IMR-90 (cell line): ENCODE results near the gene C1QL2. TPM values are rescaled to one million over a fixed set of nuclear protein-coding genes. Genes with fewer than 3 reads are reported as not detected.

ENCODE experiments used
- ATAC-seq: fragments of 200-7000 bp; cut with Tn5 transposase; 2 replicates; pipeline ENCODE4 v1.9.1; 2020; ENCODE audit warnings: low read depth, mild to moderate bottlenecking, moderate library complexity
- BruUV-seq: library from RNA; stranded (reverse); fragments of 400-500 nt; replicated peaks from 2 replicates; lab custom pipeline; 2021; lab: Mats Ljungman, UMichigan
- CTCF ChIA-PET: fragments of 300-600 bp; formaldehyde crosslinking; extraction: SDS; loops from one replicate; lab custom pipeline; 2021; ENCODE audit warnings: antibody characterized with exemption; lab: Yijun Ruan, JAX
- POLR2A ChIA-PET: fragments of 300-600 bp; sonication (Branson Sonifier 250); formaldehyde crosslinking; loops from one replicate; lab custom pipeline; 2022; ENCODE audit warnings: antibody characterized with exemption; ENCODE audit not compliant: unreplicated experiment; lab: Charles Lee
- DNase-seq: peaks from one replicate; pipeline ENCODE4 v3.0.0; 2013
- H2AFZ ChIP-seq: replicated peaks from 2 replicates; pipeline ENCODE3; 2013; ENCODE audit warnings: low read length, mild to moderate bottlenecking; ENCODE audit not compliant: poor library complexity
- H2AK5ac ChIP-seq: 2 replicates; pipeline ENCODE4 v1.6.1; 2013; ENCODE audit warnings: low read depth, low read length, inconsistent platforms
- H2AK9ac ChIP-seq: replicated peaks from 2 replicates; pipeline ENCODE3; 2013; ENCODE audit warnings: mild to moderate bottlenecking, low read depth, low read length, moderate library complexity; ENCODE audit not compliant: poor library complexity
- H2BK120ac ChIP-seq: 2 replicates; pipeline ENCODE4 v1.6.1; 2013; ENCODE audit warnings: low read depth, low read length, inconsistent platforms
- H2BK15ac ChIP-seq: 3 replicates; pipeline ENCODE4 v1.6.1; 2013; ENCODE audit warnings: low read depth, low read length, inconsistent platforms
- H2BK20ac ChIP-seq: 2 replicates; pipeline ENCODE4 v1.6.1; 2013; ENCODE audit warnings: low read depth, mild to moderate bottlenecking, inconsistent platforms, low read length, moderate library complexity
- H2BK5ac ChIP-seq: 2 replicates; pipeline ENCODE4 v1.6.1; 2013; ENCODE audit warnings: mild to moderate bottlenecking, low read depth, low read length, inconsistent platforms; ENCODE audit not compliant: poor library complexity, severe bottlenecking
- H3K14ac ChIP-seq: replicated peaks from 2 replicates; pipeline ENCODE4 v1.6.1; 2013; ENCODE audit warnings: low read depth, low read length, inconsistent platforms
- H3K18ac ChIP-seq: 2 replicates; pipeline ENCODE4 v1.6.1; 2013; ENCODE audit warnings: low read depth, low read length, control low read depth
- H3K23ac ChIP-seq: 2 replicates; pipeline ENCODE4 v1.6.1; 2013; ENCODE audit warnings: low read depth, low read length, inconsistent platforms
- H3K27ac ChIP-seq: 2 replicates; pipeline ENCODE4 v1.5.1; 2013; ENCODE audit warnings: mild to moderate bottlenecking, control low read depth, low read length; ENCODE audit not compliant: insufficient read depth
- H3K27me3 ChIP-seq: 2 replicates; pipeline ENCODE4 v1.6.1; 2013; ENCODE audit warnings: low read length; ENCODE audit not compliant: control insufficient read depth, insufficient read depth
- H3K36me3 ChIP-seq: 2 replicates; pipeline ENCODE4 v1.6.1; 2013; ENCODE audit warnings: low read length, mixed read lengths; ENCODE audit not compliant: control insufficient read depth, insufficient read depth
- H3K4ac ChIP-seq: 2 replicates; pipeline ENCODE4 v1.6.1; 2013; ENCODE audit warnings: low read depth, low read length, inconsistent platforms
- H3K4me1 ChIP-seq: 2 replicates; pipeline ENCODE4 v1.6.1; 2013; ENCODE audit warnings: low read length, mixed read lengths; ENCODE audit not compliant: control insufficient read depth, insufficient read depth
- H3K4me2 ChIP-seq: 2 replicates; pipeline ENCODE4 v1.6.1; 2013; ENCODE audit warnings: low read depth, mild to moderate bottlenecking, control low read depth, low read length, moderate library complexity
- H3K4me3 ChIP-seq: 2 replicates; pipeline ENCODE4 v1.5.1; 2013; ENCODE audit warnings: low read depth, mild to moderate bottlenecking, control low read depth, low read length, moderate library complexity; ENCODE audit not compliant: insufficient read depth
- H3K56ac ChIP-seq: 2 replicates; pipeline ENCODE4 v1.6.1; 2013; ENCODE audit warnings: low read length, inconsistent platforms; ENCODE audit not compliant: insufficient read depth; ENCODE audit errors: extremely low read depth
- H3K79me1 ChIP-seq, 2 experiments: 2 replicates each; pipeline ENCODE4 v1.6.1; 2013; ENCODE audit warnings: low read length in 2 of 2, inconsistent platforms in 1 of 2, low read depth in 1 of 2
- H3K9ac ChIP-seq: 2 replicates; pipeline ENCODE4 v1.6.1; 2013; ENCODE audit warnings: low read depth, low read length, control low read depth
- H3K9me1 ChIP-seq: 2 replicates; pipeline ENCODE4 v1.6.1; 2013; ENCODE audit warnings: low read length, inconsistent platforms; ENCODE audit not compliant: insufficient read depth
- H3K9me3 ChIP-seq: 2 replicates; pipeline ENCODE4 v1.6.1; 2013; ENCODE audit warnings: low read length; ENCODE audit not compliant: control insufficient read depth, insufficient read depth
- H4K20me1 ChIP-seq: 2 replicates; pipeline ENCODE4 v1.6.1; 2013; ENCODE audit warnings: low read length, inconsistent platforms; ENCODE audit not compliant: insufficient read depth
- H4K5ac ChIP-seq: 2 replicates; pipeline ENCODE4 v1.6.1; 2013; ENCODE audit warnings: mild to moderate bottlenecking, low read depth, low read length, control low read depth
- H4K8ac ChIP-seq, 2 experiments: 2 replicates each; pipeline ENCODE4 v1.6.1; 2013; ENCODE audit warnings: low read depth in 2 of 2, low read length in 2 of 2, control low read depth in 1 of 2, inconsistent platforms in 1 of 2
- H4K91ac ChIP-seq: 2 replicates; pipeline ENCODE4 v1.6.1; 2013; ENCODE audit warnings: low read depth, low read length, inconsistent platforms; ENCODE audit not compliant: insufficient read depth
- BHLHE40 ChIP-seq: fragments of 150-350 bp; IDR thresholded peaks from 2 replicates; pipeline ENCODE4 v1.6.1; 2016; ENCODE audit warnings: mild to moderate bottlenecking, low read depth, low read length
- CHD1 ChIP-seq: IDR thresholded peaks from 2 replicates; pipeline ENCODE4 v1.6.1; 2012; ENCODE audit warnings: low read depth, low read length, improper control_type of control experiment
- FOS ChIP-seq: fragments of 150-350 bp; IDR thresholded peaks from 2 replicates; pipeline ENCODE4 v1.6.1; 2016; ENCODE audit warnings: low read depth, low read length
- MXI1 ChIP-seq: IDR thresholded peaks from 2 replicates; pipeline ENCODE4 v1.6.1; 2012; ENCODE audit warnings: low read depth, mild to moderate bottlenecking, low read length, moderate library complexity, borderline replicate concordance
- NFE2L2 ChIP-seq: fragments of 150-350 bp; IDR thresholded peaks from 2 replicates; pipeline ENCODE4 v1.6.1; 2016; ENCODE audit warnings: low read depth, mild to moderate bottlenecking, low read length
- POLR2A ChIP-seq: IDR thresholded peaks from 2 replicates; pipeline ENCODE4 v1.6.1; 2012; ENCODE audit warnings: mild to moderate bottlenecking, low read depth, low read length
- RAD21 ChIP-seq: IDR thresholded peaks from 2 replicates; pipeline ENCODE4 v1.6.1; 2012; ENCODE audit warnings: low read length, improper control_type of control experiment
- RFX5 ChIP-seq: IDR thresholded peaks from 2 replicates; pipeline ENCODE4 v1.8.0; 2012; ENCODE audit warnings: low read depth, mild to moderate bottlenecking, low read length, moderate library complexity
- SMC3 ChIP-seq: fragments of 150-350 bp; IDR thresholded peaks from 2 replicates; pipeline ENCODE4 v1.6.1; 2016; ENCODE audit warnings: low read depth, mild to moderate bottlenecking, antibody characterized with exemption, low read length, moderate library complexity
- WGBS, 2 experiments: methylation state at CpG; one replicate each; pipeline versions ENCODE4 v1.1.5 to v1.1.7; 2013; ENCODE audit warnings: missing lambda C conversion rate in 2 of 2; ENCODE audit not compliant: insufficient read length in 1 of 2; ENCODE audit errors: extremely low coverage in 2 of 2; 5-methylcytosine and 5-hydroxymethylcytosine counted together
- dilution Hi-C: fragments of 300-500 bp; cut with HindIII; formaldehyde crosslinking; loops from one replicate; pipeline ENCODE4 v1.14.3; 2018; ENCODE audit warnings: low sequenced_read_pairs; ENCODE audit not compliant: unreplicated experiment
- in situ Hi-C: fragments of 300-500 bp; cut with MboI; formaldehyde crosslinking; loops from 3 replicates; pipeline ENCODE4 v1.14.3; 2019; ENCODE audit warnings: low sequenced_read_pairs, inconsistent platforms, mixed read lengths
- intact Hi-C: fragments of 100-400 bp; cut with micrococcal nuclease; formaldehyde crosslinking; loops from 2 replicates; pipeline ENCODE4 v1.10.0; 2022
- polyA plus RNA-seq, 3 experiments: library from polyadenylated mRNA; depleted of rRNA; stranded (reverse); fragments of >200 nt; gene quantifications; 2 replicates each; pipeline ENCODE4 v1.2.3, GENCODE V29; 2012; ENCODE audit warnings: low replicate concordance in 1 of 3
- total RNA-seq: library from RNA; depleted of rRNA; stranded (reverse); fragments of >200 nt; gene quantifications from 2 replicates; pipeline ENCODE4 v1.2.3, GENCODE V29; 2012
- TF ChIP-seq, protein P1 (sequence below): conservative IDR thresholded peaks from 2 replicates; pipeline ENCODE4 v1.5.1; 2012; ENCODE audit warnings: mild to moderate bottlenecking, low read depth, low read length, improper control_type of control experiment
- TF ChIP-seq, protein P2 (sequence below): fragments of 150-350 bp; IDR thresholded peaks from 2 replicates; pipeline ENCODE4 v1.6.1; 2017; ENCODE audit warnings: mild to moderate bottlenecking, antibody characterized with exemption, low read length, low read depth

Gene C1QL2
- total and polyA plus RNA-seq, 2 of the 4 experiments (the other 2 are of a cell fraction), result not detected

DNA sequence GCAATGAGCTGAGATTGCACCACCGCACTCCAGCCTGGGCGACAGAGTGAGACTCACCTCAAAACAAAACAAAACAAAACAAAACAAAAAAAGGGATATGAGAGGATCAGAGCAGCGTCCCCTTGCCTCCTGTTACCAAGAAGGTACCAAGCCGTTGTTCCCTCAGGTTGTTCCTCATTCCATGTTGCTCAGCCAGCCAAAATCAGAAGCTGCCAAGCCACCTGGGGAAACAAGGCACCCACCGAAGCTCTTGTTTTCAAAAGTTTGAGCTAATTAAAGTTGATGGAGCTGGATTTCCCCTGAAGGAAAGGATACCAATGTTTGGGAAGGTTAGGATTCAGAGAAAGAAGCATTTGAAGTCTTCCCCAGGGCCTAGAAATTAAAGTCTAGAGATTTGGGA is 43.3 kb upstream of the C1QL2 start:
- 80% methylated on average over 1 of the region's 5 CpGs; no CpG with 5 or more reads in 1 of the 2 experiments for WGBS, 2 experiments
- no peak for ATAC-seq
- CTCF ChIA-PET, result no interaction called here

More for the DNA sequence above, 43.3 kb upstream of the C1QL2 start:
- intact Hi-C loops (no loop called here), in situ Hi-C loops (no loop called here), dilution Hi-C loops (no loop called here)
- Histone ChIP-seq H3K4me2 (no peak overlapping the region), H3K9me1 (no peaks in the 10 kb centered on the region), H2BK5ac (no peak overlapping the region), H2BK15ac (no peak overlapping the region), H3K4me3 (no peak overlapping the region), H2BK20ac (no peak overlapping the region), H4K20me1 (no peaks in the 10 kb centered on the region), H2BK120ac (no peak overlapping the region), H3K36me3 (no peaks in the 10 kb centered on the region), H3K79me1 (no peaks in the 10 kb centered on the region), H3K4ac (no peak overlapping the region), H3K4me1 (peaks cover 15% of the 10 kb centered on the region), H4K8ac (no peak overlapping the region), H3K9me3 (no peaks in the 10 kb centered on the region), H4K5ac (no peak overlapping the region), H4K91ac (no peak overlapping the region), H3K9ac (no peak overlapping the region), H2AFZ (no peak overlapping the region), H3K23ac (no peak overlapping the region), H2AK5ac (no peak overlapping the region), H3K18ac (no peak overlapping the region), H3K14ac (no peak overlapping the region), H3K56ac (no peak overlapping the region), H2AK9ac (no peak overlapping the region), H3K27me3 (peaks cover 22% of the 10 kb centered on the region), H3K27ac (no peak overlapping the region)
- no peak for DNase-seq
- BruUV-seq, result no TSS peak
- TF ChIP-seq POLR2A, result no peak
- TF ChIP-seq, protein P1, sequence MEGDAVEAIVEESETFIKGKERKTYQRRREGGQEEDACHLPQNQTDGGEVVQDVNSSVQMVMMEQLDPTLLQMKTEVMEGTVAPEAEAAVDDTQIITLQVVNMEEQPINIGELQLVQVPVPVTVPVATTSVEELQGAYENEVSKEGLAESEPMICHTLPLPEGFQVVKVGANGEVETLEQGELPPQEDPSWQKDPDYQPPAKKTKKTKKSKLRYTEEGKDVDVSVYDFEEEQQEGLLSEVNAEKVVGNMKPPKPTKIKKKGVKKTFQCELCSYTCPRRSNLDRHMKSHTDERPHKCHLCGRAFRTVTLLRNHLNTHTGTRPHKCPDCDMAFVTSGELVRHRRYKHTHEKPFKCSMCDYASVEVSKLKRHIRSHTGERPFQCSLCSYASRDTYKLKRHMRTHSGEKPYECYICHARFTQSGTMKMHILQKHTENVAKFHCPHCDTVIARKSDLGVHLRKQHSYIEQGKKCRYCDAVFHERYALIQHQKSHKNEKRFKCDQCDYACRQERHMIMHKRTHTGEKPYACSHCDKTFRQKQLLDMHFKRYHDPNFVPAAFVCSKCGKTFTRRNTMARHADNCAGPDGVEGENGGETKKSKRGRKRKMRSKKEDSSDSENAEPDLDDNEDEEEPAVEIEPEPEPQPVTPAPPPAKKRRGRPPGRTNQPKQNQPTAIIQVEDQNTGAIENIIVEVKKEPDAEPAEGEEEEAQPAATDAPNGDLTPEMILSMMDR, result no peak
- TF ChIP-seq CHD1, result no peak
- no peak for TF ChIP-seq RAD21
- no peak for TF ChIP-seq RFX5
- no peak for TF ChIP-seq SMC3
- TF ChIP-seq, protein P2, sequence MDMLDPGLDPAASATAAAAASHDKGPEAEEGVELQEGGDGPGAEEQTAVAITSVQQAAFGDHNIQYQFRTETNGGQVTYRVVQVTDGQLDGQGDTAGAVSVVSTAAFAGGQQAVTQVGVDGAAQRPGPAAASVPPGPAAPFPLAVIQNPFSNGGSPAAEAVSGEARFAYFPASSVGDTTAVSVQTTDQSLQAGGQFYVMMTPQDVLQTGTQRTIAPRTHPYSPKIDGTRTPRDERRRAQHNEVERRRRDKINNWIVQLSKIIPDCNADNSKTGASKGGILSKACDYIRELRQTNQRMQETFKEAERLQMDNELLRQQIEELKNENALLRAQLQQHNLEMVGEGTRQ, result no peak
- TF ChIP-seq FOS, result no peak
- TF ChIP-seq MXI1, result no peak
- TF ChIP-seq NFE2L2, result no peak
- TF ChIP-seq BHLHE40, result no peak
- POLR2A ChIA-PET, result no interaction called here
